PC-3 (cell line): ENCODE measurements around the gene CACNB3. TPM values are rescaled to one million over a fixed set of nuclear protein-coding genes. Genes with fewer than 3 reads are reported as not detected.

Source experiments
- ATAC-seq: fragments of 200-7000 bp; cut with Tn5 transposase; 2 replicates; pipeline ENCODE4 v1.9.1; 2020; ENCODE audit warnings: mild to moderate bottlenecking, moderate library complexity
- BruUV-seq: library from RNA; stranded (reverse); fragments of 400-500 nt; replicated peaks from 2 replicates; lab custom pipeline; 2021; lab: Mats Ljungman, UMichigan
- CTCF ChIA-PET: fragments of 300-600 bp; sonication (Branson Sonifier 250); formaldehyde crosslinking; loops from one replicate; lab custom pipeline; 2022; ENCODE audit warnings: antibody characterized with exemption; lab: Charles Lee
- POLR2A ChIA-PET: fragments of 300-600 bp; sonication (Branson Sonifier 250); formaldehyde crosslinking; loops from one replicate; lab custom pipeline; 2022; ENCODE audit warnings: antibody characterized with exemption; ENCODE audit not compliant: unreplicated experiment; lab: Charles Lee
- DNase-seq: peaks from one replicate; pipeline ENCODE4 v3.0.0-alpha.2; 2015
- H2AFZ ChIP-seq: fragments of 300-600 bp; sonication (generic); 2 replicates; pipeline ENCODE4 v1.6.0; 2016; ENCODE audit warnings: antibody characterized with exemption, low read length
- H3F3A ChIP-seq: fragments of 300-600 bp; sonication (generic); one replicate; pipeline ENCODE4 v1.6.0; 2017; ENCODE audit warnings: antibody characterized with exemption, low read length, control low read depth, mild to moderate bottlenecking; ENCODE audit not compliant: unreplicated experiment
- H3K27ac ChIP-seq: fragments of 300-600 bp; sonication (generic); 2 replicates; pipeline ENCODE4 v1.5.1; 2016; ENCODE audit warnings: mild to moderate bottlenecking, low read length
- H3K27me3 ChIP-seq: fragments of 300-600 bp; sonication (generic); 2 replicates; pipeline ENCODE4 v1.6.1; 2016; ENCODE audit warnings: low read length, mixed read lengths
- H3K36me3 ChIP-seq: fragments of 300-600 bp; sonication (generic); 2 replicates; pipeline ENCODE4 v1.6.1; 2016; ENCODE audit warnings: low read depth, mixed run types, low read length, mixed read lengths
- H3K4me1 ChIP-seq: fragments of 300-600 bp; sonication (generic); 2 replicates; pipeline ENCODE4 v1.5.1; 2016; ENCODE audit warnings: low read length; ENCODE audit not compliant: insufficient read depth
- H3K4me2 ChIP-seq: fragments of 300-600 bp; sonication (generic); 2 replicates; pipeline ENCODE4 v1.6.0; 2016; ENCODE audit warnings: low read length
- H3K4me3 ChIP-seq: fragments of 300-600 bp; sonication (generic); 2 replicates; pipeline ENCODE4 v1.5.1; 2016; ENCODE audit warnings: mild to moderate bottlenecking, low read length, mixed read lengths
- H3K79me2 ChIP-seq: fragments of 300-600 bp; sonication (generic); 2 replicates; pipeline ENCODE4 v1.6.1; 2017; ENCODE audit warnings: low read length, mixed read lengths
- H3K9ac ChIP-seq: fragments of 300-600 bp; sonication (generic); 2 replicates; pipeline ENCODE4 v1.6.0; 2016; ENCODE audit warnings: mild to moderate bottlenecking, low read length
- H3K9me2 ChIP-seq: fragments of 300-600 bp; sonication (generic); replicated peaks from 2 replicates; pipeline ENCODE4 v1.6.1; 2016; ENCODE audit warnings: mixed run types, low read length, mixed read lengths
- H3K9me3 ChIP-seq: fragments of 300-600 bp; sonication (generic); 2 replicates; pipeline ENCODE4 v1.6.1; 2016; ENCODE audit warnings: low read length, mixed read lengths
- H4K20me1 ChIP-seq: fragments of 300-600 bp; sonication (generic); 2 replicates; pipeline ENCODE4 v1.6.1; 2016; ENCODE audit warnings: low read length, mixed read lengths
- EZH2 ChIP-seq: fragments of 300-600 bp; sonication (generic); IDR thresholded peaks from one replicate; pipeline ENCODE4 v1.6.1; 2017; ENCODE audit warnings: antibody characterized with exemption, mild to moderate bottlenecking, low read length; ENCODE audit not compliant: unreplicated experiment
- EZH2phosphoT487 ChIP-seq: fragments of 300-600 bp; sonication (generic); IDR thresholded peaks from 2 replicates; pipeline ENCODE4 v1.6.1; 2018; ENCODE audit warnings: mild to moderate bottlenecking, antibody characterized with exemption, low read length, borderline replicate concordance
- intact Hi-C: fragments of 100-400 bp; cut with micrococcal nuclease; formaldehyde crosslinking; loops from 2 replicates; pipeline ENCODE4 v1.9.0; 2023
- total RNA-seq: library from RNA; depleted of rRNA; stranded (reverse); fragments of >200 nt; gene quantifications from 2 replicates; pipeline ENCODE4 v1.2.3, GENCODE V29; 2014
- TF ChIP-seq, protein P1 (sequence below): fragments of 300-600 bp; sonication (generic); conservative IDR thresholded peaks from 2 replicates; pipeline ENCODE4 v1.5.1; 2017; ENCODE audit warnings: antibody characterized with exemption, low read depth, mild to moderate bottlenecking, low read length

Gene CACNB3
- total RNA-seq, 1 experiment from 2014 or later = 21.4 TPM

DNA sequence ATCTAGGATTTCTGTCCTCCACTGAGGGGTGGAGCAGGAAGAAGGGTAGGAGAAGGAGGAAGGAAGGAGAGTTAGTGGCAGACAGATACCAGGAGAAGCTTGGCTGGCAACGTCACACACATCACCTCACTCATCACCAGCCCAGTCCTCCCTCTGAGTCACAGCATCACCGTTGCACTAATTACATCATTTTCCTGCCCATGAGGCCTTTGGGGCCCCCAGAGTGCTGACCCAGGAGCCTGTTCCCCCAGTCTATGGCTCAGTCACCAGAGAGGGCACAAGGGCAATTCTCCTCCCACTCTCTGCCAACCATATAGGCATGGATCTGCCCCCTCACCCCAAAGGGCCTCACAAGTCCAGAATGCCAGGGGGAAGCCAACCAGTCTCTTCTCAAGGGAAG is 42.8 kb downstream of the CACNB3 start:
- peak; percentile 11 for DNase-seq
- H3K9ac ChIP-seq = no peak overlapping the region
- H3K4me2 ChIP-seq = no peak overlapping the region
- no peak overlapping the region for H3K27ac ChIP-seq
- ATAC-seq = no peak
- POLR2A ChIA-PET = no interaction called here
- H3K4me3 ChIP-seq = no peak overlapping the region
- H3K36me3 ChIP-seq = no peaks in the 10 kb centered on the region
- no peak for TF ChIP-seq EZH2
- TF ChIP-seq EZH2phosphoT487 = no peak
- TF ChIP-seq, protein P1, sequence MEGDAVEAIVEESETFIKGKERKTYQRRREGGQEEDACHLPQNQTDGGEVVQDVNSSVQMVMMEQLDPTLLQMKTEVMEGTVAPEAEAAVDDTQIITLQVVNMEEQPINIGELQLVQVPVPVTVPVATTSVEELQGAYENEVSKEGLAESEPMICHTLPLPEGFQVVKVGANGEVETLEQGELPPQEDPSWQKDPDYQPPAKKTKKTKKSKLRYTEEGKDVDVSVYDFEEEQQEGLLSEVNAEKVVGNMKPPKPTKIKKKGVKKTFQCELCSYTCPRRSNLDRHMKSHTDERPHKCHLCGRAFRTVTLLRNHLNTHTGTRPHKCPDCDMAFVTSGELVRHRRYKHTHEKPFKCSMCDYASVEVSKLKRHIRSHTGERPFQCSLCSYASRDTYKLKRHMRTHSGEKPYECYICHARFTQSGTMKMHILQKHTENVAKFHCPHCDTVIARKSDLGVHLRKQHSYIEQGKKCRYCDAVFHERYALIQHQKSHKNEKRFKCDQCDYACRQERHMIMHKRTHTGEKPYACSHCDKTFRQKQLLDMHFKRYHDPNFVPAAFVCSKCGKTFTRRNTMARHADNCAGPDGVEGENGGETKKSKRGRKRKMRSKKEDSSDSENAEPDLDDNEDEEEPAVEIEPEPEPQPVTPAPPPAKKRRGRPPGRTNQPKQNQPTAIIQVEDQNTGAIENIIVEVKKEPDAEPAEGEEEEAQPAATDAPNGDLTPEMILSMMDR = no peak
- no peaks in the 10 kb centered on the region for H3K9me3 ChIP-seq
- no peaks in the 10 kb centered on the region for H3K79me2 ChIP-seq
- no peak overlapping the region for H2AFZ ChIP-seq
- H3K4me1 ChIP-seq = peaks cover 10% of the 10 kb centered on the region
- intact Hi-C loops = no loop called here
- CTCF ChIA-PET = no interaction called here
- H3K27me3 ChIP-seq = no peaks in the 10 kb centered on the region
- H3F3A ChIP-seq = no peaks in the 10 kb centered on the region
- no TSS peak for BruUV-seq
- no peaks in the 10 kb centered on the region for H4K20me1 ChIP-seq
- no peaks in the 10 kb centered on the region for H3K9me2 ChIP-seq

DNA sequence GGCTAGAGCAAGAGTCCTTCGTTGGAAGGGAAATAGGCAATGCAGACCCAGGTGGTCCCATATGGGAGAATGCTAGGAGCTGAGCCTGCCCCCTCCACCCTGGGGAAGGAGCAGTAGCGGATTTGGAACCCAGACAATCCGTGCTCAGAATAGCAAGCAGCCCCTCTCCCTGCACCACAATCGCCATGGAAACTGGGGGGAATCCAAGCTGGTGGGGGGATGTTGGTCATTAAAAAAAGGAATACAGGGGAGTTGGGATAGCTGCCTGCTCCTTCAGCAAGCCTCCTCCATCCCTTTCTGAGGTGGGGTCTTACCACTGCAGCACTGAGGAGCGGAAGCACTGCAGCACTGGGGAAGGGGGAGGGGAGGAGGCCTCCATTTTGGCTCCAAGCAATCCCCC is 44.5 kb downstream of the CACNB3 start:
- intact Hi-C loops = no loop called here
- H3F3A ChIP-seq = no peaks in the 10 kb centered on the region
- POLR2A ChIA-PET = no interaction called here

DNA sequence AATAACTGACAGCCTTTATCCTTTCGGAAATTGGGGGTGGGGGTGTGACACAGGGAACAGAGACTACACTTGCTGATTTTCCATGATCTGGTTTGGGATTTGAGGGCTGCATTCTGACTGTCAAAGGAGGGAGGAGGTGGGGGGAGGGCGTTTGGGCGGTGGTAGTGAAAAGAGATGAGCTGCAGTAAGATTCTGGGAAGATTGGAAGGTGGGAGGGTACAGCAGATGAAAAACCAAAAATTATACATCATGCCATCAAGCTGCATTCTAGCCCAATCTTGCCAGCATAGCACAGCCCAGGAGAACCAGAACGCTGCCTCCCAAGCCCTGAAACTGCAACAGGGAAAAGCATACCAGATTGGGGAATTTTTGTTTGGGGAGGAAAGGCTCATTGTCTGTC is 45.0 kb downstream of the CACNB3 start:
- ATAC-seq (no peak), DNase-seq (no peak)
- Histone ChIP-seq H4K20me1 (no peaks in the 10 kb centered on the region), H3K36me3 (no peaks in the 10 kb centered on the region), H3F3A (no peaks in the 10 kb centered on the region), H2AFZ (no peak overlapping the region), H3K4me2 (no peak overlapping the region), H3K79me2 (no peaks in the 10 kb centered on the region), H3K9me2 (no peaks in the 10 kb centered on the region), H3K9me3 (no peaks in the 10 kb centered on the region), H3K27ac (no peak overlapping the region), H3K4me3 (no peak overlapping the region), H3K27me3 (no peaks in the 10 kb centered on the region), H3K9ac (no peak overlapping the region), H3K4me1 (peaks cover 20% of the 10 kb centered on the region)
- intact Hi-C loops = no loop called here
- TF ChIP-seq EZH2 (no peak), EZH2phosphoT487 (no peak)
- TF ChIP-seq, protein P1 = no peak
- BruUV-seq = no TSS peak
- ChIA-PET CTCF (no interaction called here), POLR2A (no interaction called here)

More for the DNA sequence above, 44.5 kb downstream of the CACNB3 start:
- H3K4me2 ChIP-seq = no peak overlapping the region
- H2AFZ ChIP-seq = no peak overlapping the region
- H3K9ac ChIP-seq = no peak overlapping the region
- H3K27me3 ChIP-seq = no peaks in the 10 kb centered on the region
- no peak for TF ChIP-seq EZH2phosphoT487
- TF ChIP-seq, protein P1 = no peak
- TF ChIP-seq EZH2 = no peak
- H3K4me3 ChIP-seq = no peak overlapping the region
- no peaks in the 10 kb centered on the region for H3K36me3 ChIP-seq
- BruUV-seq = no TSS peak
- no peaks in the 10 kb centered on the region for H3K79me2 ChIP-seq
- H3K9me3 ChIP-seq = no peaks in the 10 kb centered on the region
- H3K27ac ChIP-seq = no peak overlapping the region
- no peak for DNase-seq
- peaks cover 20% of the 10 kb centered on the region for H3K4me1 ChIP-seq
- CTCF ChIA-PET = no interaction called here
- no peak for ATAC-seq
- H4K20me1 ChIP-seq = no peaks in the 10 kb centered on the region
- H3K9me2 ChIP-seq = no peaks in the 10 kb centered on the region
